Fibroblast of lung (primary cell): ENCODE results near the gene ANKS1A. TPM values are rescaled to one million over a fixed set of nuclear protein-coding genes. Genes with fewer than 3 reads are reported as not detected.
A peak's percentile ranks its signal among the peaks of the same experiment; 100 is the strongest.

Experiments
- DNase-seq, 2 donors: peaks; one replicate each; pipeline versions ENCODE4 v3.0.0 to v3.0.0-alpha.2; 2010; ENCODE audit warnings: low read depth in 2 of 2
- H2AFZ ChIP-seq: 2 replicates; pipeline ENCODE4 v1.5.1; 2012; ENCODE audit warnings: low read length, control low read depth, inconsistent platforms
- H3K27ac ChIP-seq: 2 replicates; pipeline ENCODE4 v1.5.1; 2011; ENCODE audit warnings: low read length, control low read depth; ENCODE audit not compliant: insufficient read depth
- H3K27me3 ChIP-seq: 2 replicates; pipeline ENCODE4 v1.5.1; 2011; ENCODE audit warnings: mild to moderate bottlenecking, low read length; ENCODE audit not compliant: control insufficient read depth, insufficient read depth
- H3K36me3 ChIP-seq: 2 replicates; pipeline ENCODE4 v1.5.1; 2011; ENCODE audit warnings: low read length; ENCODE audit not compliant: control insufficient read depth, insufficient read depth
- H3K4me1 ChIP-seq: 2 replicates; pipeline ENCODE4 v1.5.1; 2011; ENCODE audit warnings: low read length; ENCODE audit not compliant: control insufficient read depth, insufficient read depth; ENCODE audit errors: extremely low read depth
- H3K4me2 ChIP-seq: 2 replicates; pipeline ENCODE4 v1.5.1; 2011; ENCODE audit warnings: low read length, control low read depth; ENCODE audit not compliant: insufficient read depth; ENCODE audit errors: extremely low read depth
- H3K4me3 ChIP-seq, 4 experiments: fragments of 200-600 bp in 1 of 4; sonication (generic) in 1 of 4; replicated peaks in 1 of 4; 2 replicates each; pipeline ENCODE4 v1.5.1; 2011 to 2016; ENCODE audit warnings: low read length in 4 of 4, low read depth in 3 of 4, mild to moderate bottlenecking in 3 of 4, control low read depth in 2 of 4, inconsistent platforms in 1 of 4, mixed read lengths in 1 of 4; ENCODE audit not compliant: insufficient read depth in 1 of 4; ENCODE audit errors: control extremely low read depth in 1 of 4
- H3K79me2 ChIP-seq: 2 replicates; pipeline ENCODE4 v1.5.1; 2012; ENCODE audit warnings: mild to moderate bottlenecking, low read length, inconsistent platforms; ENCODE audit not compliant: control insufficient read depth, insufficient read depth
- H3K9ac ChIP-seq: 2 replicates; pipeline ENCODE4 v1.5.1; 2011; ENCODE audit warnings: mild to moderate bottlenecking, low read length, control low read depth; ENCODE audit not compliant: insufficient read depth
- H3K9me3 ChIP-seq: 2 replicates; pipeline ENCODE4 v1.5.1; 2012; ENCODE audit warnings: low read depth, low read length; ENCODE audit not compliant: control insufficient read depth, insufficient read depth
- H4K20me1 ChIP-seq: 2 replicates; pipeline ENCODE4 v1.5.1; 2011; ENCODE audit warnings: low read length; ENCODE audit not compliant: control insufficient read depth, insufficient read depth; ENCODE audit errors: extremely low read depth
- CTCF ChIP-seq, 2 donors: IDR thresholded peaks in 1 of 2; conservative IDR thresholded peaks in 1 of 2; 1 replicate in 1 of 2; 2 replicates in 1 of 2; pipeline ENCODE4 v1.5.1; 2011 to 2012; ENCODE audit warnings: low read length in 2 of 2, control low read depth in 1 of 2, inconsistent platforms in 1 of 2, low read depth in 1 of 2, mild to moderate bottlenecking in 1 of 2
- EZH2 ChIP-seq: IDR thresholded peaks from 2 replicates; pipeline ENCODE4 v1.5.1; 2012; ENCODE audit warnings: low read length, control low read depth, mild to moderate bottlenecking; ENCODE audit errors: missing control alignments
- polyA plus RNA-seq, 2 donors: library from polyadenylated mRNA; depleted of rRNA in 1 of 2; stranded (reverse) in 1 of 2; unstranded in 1 of 2; fragments of >200 nt; gene quantifications; 2 replicates each; pipeline ENCODE4 v1.2.1, GENCODE V29; 2011 to 2012; ENCODE audit warnings: missing spikeins in 1 of 2
- total RNA-seq: library from RNA; depleted of rRNA; stranded (reverse); fragments of >200 nt; gene quantifications from 2 replicates; pipeline ENCODE4 v1.2.1, GENCODE V29; 2014

ANKS1A gene
- total and polyA plus RNA-seq, 2 donors (not counting 1 experiment from before 2014, with no cell fraction given): 3.6 to 7.8 TPM

- Histone ChIP-seq H4K20me1 (no peaks in the 10 kb centered on the region), H3K4me3 (no peak overlapping the region), H3K79me2 (no peaks in the 10 kb centered on the region), H3K9me3 (no peaks in the 10 kb centered on the region), H3K4me2 (no peak overlapping the region), H3K4me1 (peaks cover 40% of the 10 kb centered on the region), H3K9ac (no peak overlapping the region), H2AFZ (no peak overlapping the region), H3K27ac (no peak overlapping the region), H3K36me3 (no peaks in the 10 kb centered on the region), H3K27me3 (no peaks in the 10 kb centered on the region)
- TF ChIP-seq EZH2 (no peak), CTCF (conservative IDR thresholded peaks at IDR 0.05 in 1 of 2, IDR thresholded peaks at IDR 0.05 in 1 of 2; ENCODE audit: low read depth in 1 of 2, low read length in 2 of 2) (no peak)
- no peak for DNase-seq
Measured at GRCh38 chr6:35051997-35052583, 163.0 kb downstream of the ANKS1A start.

GRCh38 chr6:35052694-35053565, 163.9 kb downstream of the ANKS1A start:
- Histone ChIP-seq H2AFZ (no peak overlapping the region), H3K27me3 (no peaks in the 10 kb centered on the region), H3K36me3 (no peaks in the 10 kb centered on the region), H3K4me2 (no peak overlapping the region), H4K20me1 (no peaks in the 10 kb centered on the region), H3K9me3 (no peaks in the 10 kb centered on the region), H3K4me3 (no peak overlapping the region), H3K9ac (no peak overlapping the region), H3K27ac (no peak overlapping the region), H3K4me1 (peaks cover 33% of the 10 kb centered on the region), H3K79me2 (no peaks in the 10 kb centered on the region)
- TF ChIP-seq EZH2 (no peak), CTCF (conservative IDR thresholded peaks at IDR 0.05 in 1 of 2, IDR thresholded peaks at IDR 0.05 in 1 of 2; ENCODE audit: low read depth in 1 of 2, low read length in 2 of 2) (no peak)
- peak; percentile 36 to 80 for DNase-seq

GRCh38 chr6:35053701-35054100, 164.6 kb downstream of the ANKS1A start:
- H3K79me2 ChIP-seq: no peaks in the 10 kb centered on the region
- H3K9me3 ChIP-seq: no peaks in the 10 kb centered on the region
- no peak for TF ChIP-seq EZH2
- no peak for TF ChIP-seq CTCF (conservative IDR thresholded peaks at IDR 0.05 in 1 of 2, IDR thresholded peaks at IDR 0.05 in 1 of 2; ENCODE audit: low read depth in 1 of 2, low read length in 2 of 2)
- H3K4me2 ChIP-seq: no peak overlapping the region
- no peaks in the 10 kb centered on the region for H3K36me3 ChIP-seq
- H4K20me1 ChIP-seq: no peaks in the 10 kb centered on the region
- DNase-seq: no peak
- no peak overlapping the region for H3K27ac ChIP-seq
- H3K4me3 ChIP-seq: no peak overlapping the region
- no peak overlapping the region for H3K9ac ChIP-seq
- H2AFZ ChIP-seq: no peak overlapping the region
- H3K4me1 ChIP-seq: peaks cover 27% of the 10 kb centered on the region
- H3K27me3 ChIP-seq: no peaks in the 10 kb centered on the region
